ENCODE measurements around the gene BOK. TPM values are rescaled to one million over a fixed set of nuclear protein-coding genes. Genes with fewer than 3 reads are reported as not detected.

BOK gene
- total RNA-seq, 1 experiment from 2014 or later, result not detected

GRCh38 chr2:241602720-241603119, 44.2 kb downstream of the BOK start:
- Histone ChIP-seq H2AFZ (ENCODE audit: low read length) (no peak overlapping the region), H3K36me3 (ENCODE audit: insufficient read depth, low read length) (peaks cover 9% of the 10 kb centered on the region; the same call in 1 of the 2 replicates), H4K20me1 (ENCODE audit: insufficient read depth, low read depth, low read length) (no peaks in the 10 kb centered on the region), H3K4me2 (ENCODE audit: low read depth, low read length, poor library complexity, severe bottlenecking) (no peak overlapping the region), H3K4me3 (ENCODE audit: low read length) (no peak overlapping the region), H3K9me2 (replicated peaks; ENCODE audit: insufficient read depth, low read length) (no peaks in the 10 kb centered on the region), H3K9me3 (ENCODE audit: low read length) (no peaks in the 10 kb centered on the region), H3K79me2 (ENCODE audit: low read length) (no peaks in the 10 kb centered on the region), H3K9ac (ENCODE audit: low read length) (no peak overlapping the region), H3K4me1 (ENCODE audit: low read length) (no peaks in the 10 kb centered on the region), H3K27ac (ENCODE audit: low read length) (no peak overlapping the region), H3K27me3 (ENCODE audit: low read length) (no peaks in the 10 kb centered on the region)
- DNase-seq, result no peak

- H3K9me2 ChIP-seq (replicated peaks; ENCODE audit: insufficient read depth, low read length), result no peaks in the 10 kb centered on the region
- no peak overlapping the region for H3K9ac ChIP-seq (ENCODE audit: low read length)
- no peak for DNase-seq
- no peak overlapping the region for H3K27ac ChIP-seq (ENCODE audit: low read length)
- no peak overlapping the region for H2AFZ ChIP-seq (ENCODE audit: low read length)
- H3K4me3 ChIP-seq (ENCODE audit: low read length), result no peak overlapping the region
- peaks cover 9% of the 10 kb centered on the region for H3K79me2 ChIP-seq (ENCODE audit: low read length)
- H3K36me3 ChIP-seq (ENCODE audit: insufficient read depth, low read length), result peaks cover 9% of the 10 kb centered on the region; the same call in 1 of the 2 replicates
- no peaks in the 10 kb centered on the region for H4K20me1 ChIP-seq (ENCODE audit: insufficient read depth, low read depth, low read length)
- H3K9me3 ChIP-seq (ENCODE audit: low read length), result no peaks in the 10 kb centered on the region
- no peaks in the 10 kb centered on the region for H3K27me3 ChIP-seq (ENCODE audit: low read length)
- no peak overlapping the region for H3K4me2 ChIP-seq (ENCODE audit: low read depth, low read length, poor library complexity, severe bottlenecking)
- no peaks in the 10 kb centered on the region for H3K4me1 ChIP-seq (ENCODE audit: low read length)
These were observed 45.1 kb downstream of the BOK start for GRCh38 chr2:241603686-241604085.

- H2AFZ ChIP-seq (ENCODE audit: low read length), result no peak overlapping the region
- H3K9me3 ChIP-seq (ENCODE audit: low read length), result no peaks in the 10 kb centered on the region
- no peaks in the 10 kb centered on the region for H3K9me2 ChIP-seq (replicated peaks; ENCODE audit: insufficient read depth, low read length)
- H3K4me3 ChIP-seq (ENCODE audit: low read length), result no peak overlapping the region
- H3K9ac ChIP-seq (ENCODE audit: low read length), result no peak overlapping the region
- H3K4me1 ChIP-seq (ENCODE audit: low read length), result peaks cover 16% of the 10 kb centered on the region
- H3K79me2 ChIP-seq (ENCODE audit: low read length), result peaks cover 28% of the 10 kb centered on the region
- no peaks in the 10 kb centered on the region for H4K20me1 ChIP-seq (ENCODE audit: insufficient read depth, low read depth, low read length)
- no peak for DNase-seq
- H3K4me2 ChIP-seq (ENCODE audit: low read depth, low read length, poor library complexity, severe bottlenecking), result no peak overlapping the region
- H3K27ac ChIP-seq (ENCODE audit: low read length), result no peak overlapping the region
- no peaks in the 10 kb centered on the region for H3K27me3 ChIP-seq (ENCODE audit: low read length)
- peaks cover 7% of the 10 kb centered on the region; the same call in 1 of the 2 replicates for H3K36me3 ChIP-seq (ENCODE audit: insufficient read depth, low read length)
These were observed 47.6 kb downstream of the BOK start for GRCh38 chr2:241606186-241606585.

DNA sequence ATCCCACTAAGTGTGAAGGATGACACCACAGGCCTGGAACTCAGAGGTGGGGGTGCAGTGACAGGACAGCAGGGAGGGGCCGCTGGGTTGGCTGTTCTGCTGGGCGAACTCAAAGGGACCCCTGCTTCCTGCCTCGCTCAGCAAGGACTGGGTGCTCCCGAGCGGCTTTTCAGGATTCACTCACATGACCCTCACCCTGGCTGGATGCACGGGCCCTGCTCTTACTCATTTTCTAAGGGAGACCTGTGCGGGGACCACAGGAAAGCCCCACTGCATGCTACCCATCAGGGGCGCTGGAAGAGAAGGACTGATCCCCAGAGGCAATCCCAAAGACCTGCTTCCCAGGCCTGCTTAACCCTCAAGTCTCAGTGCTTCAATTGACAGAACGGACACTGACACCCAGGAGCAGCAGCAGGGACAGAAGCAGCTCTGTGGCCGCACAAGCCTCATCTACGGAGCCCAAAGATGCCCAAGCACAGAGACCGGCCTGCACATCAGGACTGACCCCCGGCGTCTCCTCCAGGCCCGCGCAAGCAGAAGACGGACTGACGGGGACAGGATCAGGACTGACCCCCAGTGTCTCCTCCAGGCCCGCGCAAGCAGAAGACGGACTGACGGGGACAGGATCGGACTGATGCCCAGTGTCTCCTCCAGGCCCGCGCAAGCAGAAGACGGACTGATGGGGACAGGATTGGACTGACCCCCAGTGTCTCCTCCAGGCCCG, 48.8 kb downstream of the BOK start:
- no peak for DNase-seq
- Histone ChIP-seq H3K27me3 (ENCODE audit: low read length) (no peaks in the 10 kb centered on the region), H3K4me1 (ENCODE audit: low read length) (peaks cover 16% of the 10 kb centered on the region), H3K9me2 (replicated peaks; ENCODE audit: insufficient read depth, low read length) (no peaks in the 10 kb centered on the region), H2AFZ (ENCODE audit: low read length) (no peak overlapping the region), H3K79me2 (ENCODE audit: low read length) (peaks cover 36% of the 10 kb centered on the region), H3K4me3 (ENCODE audit: low read length) (no peak overlapping the region), H3K9me3 (ENCODE audit: low read length) (no peaks in the 10 kb centered on the region), H3K4me2 (ENCODE audit: low read depth, low read length, poor library complexity, severe bottlenecking) (no peak overlapping the region), H4K20me1 (ENCODE audit: insufficient read depth, low read depth, low read length) (no peaks in the 10 kb centered on the region), H3K36me3 (ENCODE audit: insufficient read depth, low read length) (peaks cover 7% of the 10 kb centered on the region; the same call in 1 of the 2 replicates), H3K27ac (ENCODE audit: low read length) (no peak overlapping the region), H3K9ac (ENCODE audit: low read length) (no peak overlapping the region)

GRCh38 chr2:241608881-241609280, 50.3 kb downstream of the BOK start:
- H3K79me2 ChIP-seq (ENCODE audit: low read length), result peaks cover 49% of the 10 kb centered on the region
- H2AFZ ChIP-seq (ENCODE audit: low read length), result no peak overlapping the region
- no peak overlapping the region for H3K27ac ChIP-seq (ENCODE audit: low read length)
- H3K27me3 ChIP-seq (ENCODE audit: low read length), result no peaks in the 10 kb centered on the region
- no peak overlapping the region for H3K4me3 ChIP-seq (ENCODE audit: low read length)
- H3K36me3 ChIP-seq (ENCODE audit: insufficient read depth, low read length), result peaks cover 7% of the 10 kb centered on the region; the same call in 1 of the 2 replicates
- H3K9me3 ChIP-seq (ENCODE audit: low read length), result no peaks in the 10 kb centered on the region
- no peaks in the 10 kb centered on the region for H4K20me1 ChIP-seq (ENCODE audit: insufficient read depth, low read depth, low read length)
- H3K4me1 ChIP-seq (ENCODE audit: low read length), result peaks cover 16% of the 10 kb centered on the region
- peak overlapping the region; percentile 2; the same call in 1 of the 2 replicates for H3K9ac ChIP-seq (ENCODE audit: low read length)
- H3K4me2 ChIP-seq (ENCODE audit: low read depth, low read length, poor library complexity, severe bottlenecking), result no peak overlapping the region
- no peak for DNase-seq
- H3K9me2 ChIP-seq (replicated peaks; ENCODE audit: insufficient read depth, low read length), result no peaks in the 10 kb centered on the region

DNA sequence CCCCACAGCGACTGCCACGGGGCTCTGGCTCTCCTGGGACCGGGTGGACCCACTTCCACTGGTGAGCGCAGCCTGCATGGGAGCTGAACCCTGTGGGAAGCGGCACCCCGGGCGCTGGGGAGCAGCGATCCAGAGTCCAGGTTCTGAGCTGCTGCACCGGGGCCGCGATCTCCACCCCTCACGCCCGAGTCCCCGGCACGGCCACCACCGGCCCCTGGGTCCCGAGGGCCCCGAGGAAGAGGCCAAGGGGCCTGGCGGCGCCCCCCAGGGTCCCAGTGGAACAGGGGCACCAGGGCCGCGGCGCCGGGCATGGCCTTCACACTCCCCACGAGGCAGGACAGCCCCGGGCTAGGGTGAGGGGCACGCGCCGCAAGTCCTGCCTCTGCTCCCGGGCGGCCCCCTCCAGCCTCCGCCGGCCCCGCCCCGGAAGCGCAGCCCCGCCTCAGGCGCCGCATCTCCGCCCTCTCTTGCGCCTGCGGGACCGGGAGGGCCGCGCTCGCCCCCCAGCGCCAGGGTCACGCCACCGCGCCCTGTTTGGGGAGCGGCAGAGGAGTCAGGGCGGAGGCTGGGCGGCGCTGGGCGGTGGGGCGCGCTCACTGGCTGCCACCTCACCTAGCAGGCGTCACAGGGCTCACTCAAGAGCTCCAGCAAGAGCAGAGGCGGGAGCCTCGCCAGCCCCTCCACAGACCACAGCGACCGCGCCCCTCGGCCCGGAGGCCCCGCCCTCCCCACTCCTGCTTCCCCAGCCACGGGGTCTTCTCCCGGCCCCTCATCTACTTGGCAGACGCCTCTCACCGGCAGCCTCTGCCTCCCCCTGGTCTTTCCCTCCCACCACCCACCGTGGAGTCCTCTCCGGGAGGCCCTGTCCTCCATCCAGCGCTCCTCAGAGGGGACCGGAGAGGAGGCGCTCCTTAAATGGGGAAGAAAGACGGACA, 51.6 kb downstream of the BOK start:
- Histone ChIP-seq H3K9ac (ENCODE audit: low read length) (peak overlapping the region; percentile 87), H3K4me3 (ENCODE audit: low read length) (peak overlapping the region; percentile 75), H3K27ac (ENCODE audit: low read length) (0 out of 2 replicates have a peak overlapping the region, but pooled peaks have one; percentile 39), H3K27me3 (ENCODE audit: low read length) (no peaks in the 10 kb centered on the region), H3K9me2 (replicated peaks; ENCODE audit: insufficient read depth, low read length) (no peaks in the 10 kb centered on the region), H4K20me1 (ENCODE audit: insufficient read depth, low read depth, low read length) (no peaks in the 10 kb centered on the region), H3K79me2 (ENCODE audit: low read length) (peaks cover 57% of the 10 kb centered on the region), H3K36me3 (ENCODE audit: insufficient read depth, low read length) (0 out of 2 replicates have a peak, but pooled peaks cover 2% of the 10 kb centered on the region), H3K4me2 (ENCODE audit: low read depth, low read length, poor library complexity, severe bottlenecking) (peak overlapping the region; percentile 93), H2AFZ (ENCODE audit: low read length) (peak overlapping the region; percentile 34; the same call in 1 of the 2 replicates), H3K9me3 (ENCODE audit: low read length) (no peaks in the 10 kb centered on the region), H3K4me1 (ENCODE audit: low read length) (peaks cover 16% of the 10 kb centered on the region)
- DNase-seq, result peak; percentile 98

DNA sequence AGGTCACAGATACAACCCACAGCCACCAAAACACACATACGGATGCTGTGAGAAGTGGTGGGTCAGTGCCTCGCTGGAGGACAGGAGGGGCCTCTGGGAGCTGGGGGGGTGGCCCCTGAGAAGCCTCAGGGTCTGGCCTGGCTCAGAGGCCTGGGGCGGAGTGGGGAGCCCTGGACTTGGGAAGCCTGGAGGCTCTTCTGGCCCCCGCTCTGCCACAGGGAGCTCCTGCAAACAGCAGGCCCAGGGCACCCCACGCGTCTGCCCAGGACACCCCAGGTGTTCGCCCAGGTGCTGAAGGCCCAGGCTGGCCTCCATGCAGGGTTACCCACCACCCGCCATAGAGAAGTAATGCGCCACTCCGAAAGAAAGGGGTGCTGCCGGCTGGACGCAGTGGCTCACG, 52.5 kb downstream of the BOK start:
- Histone ChIP-seq H3K9me3 (ENCODE audit: low read length) (no peaks in the 10 kb centered on the region), H3K4me1 (ENCODE audit: low read length) (peaks cover 16% of the 10 kb centered on the region), H3K4me3 (ENCODE audit: low read length) (peak overlapping the region; percentile 71; the same call in 1 of the 2 replicates), H3K9me2 (replicated peaks; ENCODE audit: insufficient read depth, low read length) (no peaks in the 10 kb centered on the region), H3K27me3 (ENCODE audit: low read length) (no peaks in the 10 kb centered on the region), H4K20me1 (ENCODE audit: insufficient read depth, low read depth, low read length) (no peaks in the 10 kb centered on the region), H3K36me3 (ENCODE audit: insufficient read depth, low read length) (no peaks in the 10 kb centered on the region), H3K79me2 (ENCODE audit: low read length) (peaks cover 67% of the 10 kb centered on the region), H3K9ac (ENCODE audit: low read length) (peak overlapping the region; percentile 75), H3K4me2 (ENCODE audit: low read depth, low read length, poor library complexity, severe bottlenecking) (peak overlapping the region; percentile 93), H2AFZ (ENCODE audit: low read length) (no peak overlapping the region), H3K27ac (ENCODE audit: low read length) (no peak overlapping the region)
- no peak for DNase-seq

Measured in Karpas-422 (cell line).